Esophagus muscularis mucosa (tissue), 4 donors: ENCODE data around the gene KLRK1. TPM values are rescaled to one million over a fixed set of nuclear protein-coding genes. Genes with fewer than 3 reads are reported as not detected.
A peak's percentile ranks its signal among the peaks of the same experiment; 100 is the strongest.

Experiments
- DNase-seq: peaks from one replicate; pipeline ENCODE4 v3.0.0-alpha.2; 2017; ENCODE audit errors: extremely low spot score
- H3K27ac ChIP-seq, 4 donors: fragments of 200-600 bp; sonication (generic); replicated peaks in 1 of 4; 1 replicate in 3 of 4; 2 replicates in 1 of 4; pipeline ENCODE4 v1.5.1; 2016 to 2019; ENCODE audit warnings: mild to moderate bottlenecking in 1 of 4
- H3K27me3 ChIP-seq, 4 donors: fragments of 200-600 bp; sonication (generic); one replicate each; pipeline versions ENCODE4 v1.5.1 to v1.6.0; 2016 to 2019
- H3K36me3 ChIP-seq, 4 donors: fragments of 200-600 bp; sonication (generic); one replicate each; pipeline ENCODE4 v1.5.1; 2016 to 2019
- H3K4me1 ChIP-seq, 4 donors: fragments of 200-600 bp; sonication (generic); one replicate each; pipeline ENCODE4 v1.5.1; 2016 to 2019
- H3K4me3 ChIP-seq, 4 donors: fragments of 200-600 bp; sonication (generic); 1 replicate in 2 of 4; 2 replicates in 2 of 4; pipeline ENCODE4 v1.5.1; 2016 to 2019; ENCODE audit warnings: mild to moderate bottlenecking in 4 of 4, moderate library complexity in 1 of 4
- H3K9me3 ChIP-seq, 4 donors: fragments of 200-600 bp; sonication (generic); 1 replicate in 3 of 4; 2 replicates in 1 of 4; pipeline ENCODE4 v1.5.1; 2016 to 2019
- EP300 ChIP-seq: sonication (generic); formaldehyde crosslinking; IDR thresholded peaks from one replicate; pipeline ENCODE4 v1.6.1; 2017; ENCODE audit warnings: antibody characterized with exemption
- POLR2A ChIP-seq: fragments of 450-650 bp; IDR thresholded peaks from one replicate; pipeline ENCODE4 v1.6.1; 2017; ENCODE audit warnings: antibody characterized with exemption, moderate library complexity, mild to moderate bottlenecking, low read depth
- POLR2AphosphoS5 ChIP-seq, 2 donors: sonication (generic); formaldehyde crosslinking; IDR thresholded peaks; one replicate each; pipeline ENCODE4 v1.6.1; 2017; ENCODE audit warnings: antibody characterized with exemption in 2 of 2
- WGBS: methylation state at CpG from one replicate; pipeline ENCODE4 v1.1.5; 2018; 5-methylcytosine and 5-hydroxymethylcytosine counted together
- intact Hi-C: fragments of 100-400 bp; cut with DNase I; formaldehyde crosslinking; loops from one replicate; pipeline ENCODE4 v1.15.1; 2023
- total RNA-seq, 4 donors: library from RNA; depleted of rRNA; stranded (reverse); fragments of >200 nt; gene quantifications; one replicate each; pipeline versions ENCODE4 v1.1.0 to v1.2.1, GENCODE V29; 2016
- TF ChIP-seq, protein P1 (sequence below), 3 experiments: fragments of 200-600 bp in 2 of 3; fragments of 450-650 bp in 1 of 3; sonication (generic) in 2 of 3; IDR thresholded peaks; one replicate each; pipeline ENCODE4 v1.5.1; 2017 to 2019; ENCODE audit warnings: antibody characterized with exemption in 3 of 3, mild to moderate bottlenecking in 2 of 3, moderate library complexity in 1 of 3

Gene KLRK1
- total RNA-seq, 4 donors from 2014 or later: 0.19 to 1.8 (median 1.2) TPM

GRCh38 chr12:10362828-10363657 lies 26.8 kb downstream of the KLRK1 start:
- H3K9me3 ChIP-seq: no peaks in the 10 kb centered on the region
- WGBS: 39% methylated on average over 9 of the region's 9 CpGs
- H3K36me3 ChIP-seq: no peaks in the 10 kb centered on the region
- TF ChIP-seq, protein P1, sequence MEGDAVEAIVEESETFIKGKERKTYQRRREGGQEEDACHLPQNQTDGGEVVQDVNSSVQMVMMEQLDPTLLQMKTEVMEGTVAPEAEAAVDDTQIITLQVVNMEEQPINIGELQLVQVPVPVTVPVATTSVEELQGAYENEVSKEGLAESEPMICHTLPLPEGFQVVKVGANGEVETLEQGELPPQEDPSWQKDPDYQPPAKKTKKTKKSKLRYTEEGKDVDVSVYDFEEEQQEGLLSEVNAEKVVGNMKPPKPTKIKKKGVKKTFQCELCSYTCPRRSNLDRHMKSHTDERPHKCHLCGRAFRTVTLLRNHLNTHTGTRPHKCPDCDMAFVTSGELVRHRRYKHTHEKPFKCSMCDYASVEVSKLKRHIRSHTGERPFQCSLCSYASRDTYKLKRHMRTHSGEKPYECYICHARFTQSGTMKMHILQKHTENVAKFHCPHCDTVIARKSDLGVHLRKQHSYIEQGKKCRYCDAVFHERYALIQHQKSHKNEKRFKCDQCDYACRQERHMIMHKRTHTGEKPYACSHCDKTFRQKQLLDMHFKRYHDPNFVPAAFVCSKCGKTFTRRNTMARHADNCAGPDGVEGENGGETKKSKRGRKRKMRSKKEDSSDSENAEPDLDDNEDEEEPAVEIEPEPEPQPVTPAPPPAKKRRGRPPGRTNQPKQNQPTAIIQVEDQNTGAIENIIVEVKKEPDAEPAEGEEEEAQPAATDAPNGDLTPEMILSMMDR (IDR thresholded peaks at IDR 0.05): no peak
- no peaks in the 10 kb centered on the region for H3K27me3 ChIP-seq
- peak overlapping the region; percentile 90 to 95 (median 92) for H3K27ac ChIP-seq
- intact Hi-C loops: loop anchor here (10.0 kb wide), 1 partner anchor 352 kb away; no protein-coding TSS in a partner anchor
- peaks cover 15 to 44% (median 38%) of the 10 kb centered on the region in 4 donors for H3K4me1 ChIP-seq
- peak overlapping the region; percentile 64 to 73 (median 69) for H3K4me3 ChIP-seq
- DNase-seq: no peak

- Histone ChIP-seq H3K27me3 (no peaks in the 10 kb centered on the region), H3K27ac (peak overlapping the region; percentile 90 to 95 (median 92)), H3K4me1 (peaks cover 15 to 44% (median 38%) of the 10 kb centered on the region in 4 donors), H3K36me3 (no peaks in the 10 kb centered on the region), H3K4me3 (no peak overlapping the region), H3K9me3 (no peaks in the 10 kb centered on the region)
- no peak for TF ChIP-seq EP300
- TF ChIP-seq, protein P1 (IDR thresholded peaks at IDR 0.05): no peak
- no peak for TF ChIP-seq POLR2A
- TF ChIP-seq POLR2AphosphoS5 (IDR thresholded peaks at IDR 0.05): no peak
- 59% methylated on average over 3 of the region's 3 CpGs for WGBS
- intact Hi-C loops: loop anchor here (10.0 kb wide), 1 partner anchor 352 kb away; no protein-coding TSS in a partner anchor
- DNase-seq: no peak
Measured at GRCh38 chr12:10362325-10362724, 27.5 kb downstream of the KLRK1 start.

DNA sequence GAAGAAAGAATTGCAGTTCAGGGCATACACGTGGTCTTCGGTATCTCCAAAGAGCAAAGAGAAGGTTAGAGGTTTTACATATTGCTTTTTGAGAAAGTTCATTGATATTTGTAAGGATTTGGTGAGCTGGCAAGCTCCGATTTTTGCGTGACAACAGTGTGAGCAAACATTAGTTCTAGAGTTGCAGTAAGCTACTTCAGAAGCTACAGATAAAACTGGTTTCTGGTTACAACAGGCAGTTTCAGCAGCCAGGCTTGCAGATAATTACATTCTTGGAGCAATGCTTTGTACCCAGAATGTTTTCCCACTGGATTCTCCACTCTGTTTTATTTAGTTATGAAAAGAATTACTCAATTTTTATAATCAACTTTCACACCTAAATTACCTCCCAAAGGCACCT lies 28.2 kb downstream of the KLRK1 start:
- no peak for DNase-seq
- intact Hi-C loops: loop anchor here (10.0 kb wide), 1 partner anchor 353 kb away; no protein-coding TSS in a partner anchor
- Histone ChIP-seq H3K36me3 (no peaks in the 10 kb centered on the region), H3K4me1 (peaks cover 15 to 39% (median 36%) of the 10 kb centered on the region in 4 donors), H3K4me3 (no peak overlapping the region), H3K27me3 (no peaks in the 10 kb centered on the region), H3K9me3 (no peaks in the 10 kb centered on the region), H3K27ac (no peak overlapping the region)
- TF ChIP-seq POLR2A (no peak), EP300 (no peak), POLR2AphosphoS5 (IDR thresholded peaks at IDR 0.05) (no peak)
- TF ChIP-seq, protein P1 (IDR thresholded peaks at IDR 0.05): no peak
- WGBS: 78% methylated on average over 4 of the region's 4 CpGs

GRCh38 chr12:10361084-10361483 lies 28.8 kb downstream of the KLRK1 start:
- no peak overlapping the region for H3K27ac ChIP-seq

More at GRCh38 chr12:10361084-10361483, 28.8 kb downstream of the KLRK1 start:
- 90% methylated on average over 4 of the region's 4 CpGs for WGBS
- Histone ChIP-seq H3K36me3 (no peaks in the 10 kb centered on the region), H3K4me1 (peaks cover 10 to 34% (median 30%) of the 10 kb centered on the region in 4 donors), H3K27me3 (no peaks in the 10 kb centered on the region), H3K4me3 (no peak overlapping the region), H3K9me3 (no peaks in the 10 kb centered on the region)
- intact Hi-C loops: loop anchor here (10.0 kb wide), 1 partner anchor 354 kb away; no protein-coding TSS in a partner anchor
- DNase-seq: no peak
- TF ChIP-seq EP300 (no peak), POLR2A (no peak), POLR2AphosphoS5 (IDR thresholded peaks at IDR 0.05) (no peak)
- TF ChIP-seq, protein P1 (IDR thresholded peaks at IDR 0.05): no peak
